IMR-90 (cell line): ENCODE data around the gene ADGRD1. TPM values are rescaled to one million over a fixed set of nuclear protein-coding genes. Genes with fewer than 3 reads are reported as not detected.

Experiments used
- ATAC-seq: fragments of 200-7000 bp; cut with Tn5 transposase; 2 replicates; pipeline ENCODE4 v1.9.1; 2020; ENCODE audit warnings: low read depth, mild to moderate bottlenecking, moderate library complexity
- BruUV-seq: library from RNA; stranded (reverse); fragments of 400-500 nt; replicated peaks from 2 replicates; lab custom pipeline; 2021; lab: Mats Ljungman, UMichigan
- CTCF ChIA-PET: fragments of 300-600 bp; formaldehyde crosslinking; extraction: SDS; loops from one replicate; lab custom pipeline; 2021; ENCODE audit warnings: antibody characterized with exemption; lab: Yijun Ruan, JAX
- POLR2A ChIA-PET: fragments of 300-600 bp; sonication (Branson Sonifier 250); formaldehyde crosslinking; loops from one replicate; lab custom pipeline; 2022; ENCODE audit warnings: antibody characterized with exemption; ENCODE audit not compliant: unreplicated experiment; lab: Charles Lee
- DNase-seq: peaks from one replicate; pipeline ENCODE4 v3.0.0; 2013
- H2AFZ ChIP-seq: replicated peaks from 2 replicates; pipeline ENCODE3; 2013; ENCODE audit warnings: low read length, mild to moderate bottlenecking; ENCODE audit not compliant: poor library complexity
- H2AK5ac ChIP-seq: 2 replicates; pipeline ENCODE4 v1.6.1; 2013; ENCODE audit warnings: low read depth, low read length, inconsistent platforms
- H2AK9ac ChIP-seq: replicated peaks from 2 replicates; pipeline ENCODE3; 2013; ENCODE audit warnings: mild to moderate bottlenecking, low read depth, low read length, moderate library complexity; ENCODE audit not compliant: poor library complexity
- H2BK120ac ChIP-seq: 2 replicates; pipeline ENCODE4 v1.6.1; 2013; ENCODE audit warnings: low read depth, low read length, inconsistent platforms
- H2BK15ac ChIP-seq: 3 replicates; pipeline ENCODE4 v1.6.1; 2013; ENCODE audit warnings: low read depth, low read length, inconsistent platforms
- H2BK20ac ChIP-seq: 2 replicates; pipeline ENCODE4 v1.6.1; 2013; ENCODE audit warnings: low read depth, mild to moderate bottlenecking, inconsistent platforms, low read length, moderate library complexity
- H2BK5ac ChIP-seq: 2 replicates; pipeline ENCODE4 v1.6.1; 2013; ENCODE audit warnings: mild to moderate bottlenecking, low read depth, low read length, inconsistent platforms; ENCODE audit not compliant: poor library complexity, severe bottlenecking
- H3K14ac ChIP-seq: replicated peaks from 2 replicates; pipeline ENCODE4 v1.6.1; 2013; ENCODE audit warnings: low read depth, low read length, inconsistent platforms
- H3K18ac ChIP-seq: 2 replicates; pipeline ENCODE4 v1.6.1; 2013; ENCODE audit warnings: low read depth, low read length, control low read depth
- H3K23ac ChIP-seq: 2 replicates; pipeline ENCODE4 v1.6.1; 2013; ENCODE audit warnings: low read depth, low read length, inconsistent platforms
- H3K27ac ChIP-seq: 2 replicates; pipeline ENCODE4 v1.5.1; 2013; ENCODE audit warnings: mild to moderate bottlenecking, control low read depth, low read length; ENCODE audit not compliant: insufficient read depth
- H3K27me3 ChIP-seq: 2 replicates; pipeline ENCODE4 v1.6.1; 2013; ENCODE audit warnings: low read length; ENCODE audit not compliant: control insufficient read depth, insufficient read depth
- H3K36me3 ChIP-seq: 2 replicates; pipeline ENCODE4 v1.6.1; 2013; ENCODE audit warnings: low read length, mixed read lengths; ENCODE audit not compliant: control insufficient read depth, insufficient read depth
- H3K4ac ChIP-seq: 2 replicates; pipeline ENCODE4 v1.6.1; 2013; ENCODE audit warnings: low read depth, low read length, inconsistent platforms
- H3K4me1 ChIP-seq: 2 replicates; pipeline ENCODE4 v1.6.1; 2013; ENCODE audit warnings: low read length, mixed read lengths; ENCODE audit not compliant: control insufficient read depth, insufficient read depth
- H3K4me2 ChIP-seq: 2 replicates; pipeline ENCODE4 v1.6.1; 2013; ENCODE audit warnings: low read depth, mild to moderate bottlenecking, control low read depth, low read length, moderate library complexity
- H3K4me3 ChIP-seq: 2 replicates; pipeline ENCODE4 v1.5.1; 2013; ENCODE audit warnings: low read depth, mild to moderate bottlenecking, control low read depth, low read length, moderate library complexity; ENCODE audit not compliant: insufficient read depth
- H3K56ac ChIP-seq: 2 replicates; pipeline ENCODE4 v1.6.1; 2013; ENCODE audit warnings: low read length, inconsistent platforms; ENCODE audit not compliant: insufficient read depth; ENCODE audit errors: extremely low read depth
- H3K79me1 ChIP-seq, 2 experiments: 2 replicates each; pipeline ENCODE4 v1.6.1; 2013; ENCODE audit warnings: low read length in 2 of 2, inconsistent platforms in 1 of 2, low read depth in 1 of 2
- H3K9ac ChIP-seq: 2 replicates; pipeline ENCODE4 v1.6.1; 2013; ENCODE audit warnings: low read depth, low read length, control low read depth
- H3K9me1 ChIP-seq: 2 replicates; pipeline ENCODE4 v1.6.1; 2013; ENCODE audit warnings: low read length, inconsistent platforms; ENCODE audit not compliant: insufficient read depth
- H3K9me3 ChIP-seq: 2 replicates; pipeline ENCODE4 v1.6.1; 2013; ENCODE audit warnings: low read length; ENCODE audit not compliant: control insufficient read depth, insufficient read depth
- H4K20me1 ChIP-seq: 2 replicates; pipeline ENCODE4 v1.6.1; 2013; ENCODE audit warnings: low read length, inconsistent platforms; ENCODE audit not compliant: insufficient read depth
- H4K5ac ChIP-seq: 2 replicates; pipeline ENCODE4 v1.6.1; 2013; ENCODE audit warnings: mild to moderate bottlenecking, low read depth, low read length, control low read depth
- H4K8ac ChIP-seq, 2 experiments: 2 replicates each; pipeline ENCODE4 v1.6.1; 2013; ENCODE audit warnings: low read depth in 2 of 2, low read length in 2 of 2, control low read depth in 1 of 2, inconsistent platforms in 1 of 2
- H4K91ac ChIP-seq: 2 replicates; pipeline ENCODE4 v1.6.1; 2013; ENCODE audit warnings: low read depth, low read length, inconsistent platforms; ENCODE audit not compliant: insufficient read depth
- MAZ ChIP-seq: IDR thresholded peaks from 2 replicates; pipeline ENCODE4 v1.6.1; 2012; ENCODE audit warnings: low read depth, mild to moderate bottlenecking, low read length, improper control_type of control experiment, moderate library complexity, borderline replicate concordance
- NFE2L2 ChIP-seq: fragments of 150-350 bp; IDR thresholded peaks from 2 replicates; pipeline ENCODE4 v1.6.1; 2016; ENCODE audit warnings: low read depth, mild to moderate bottlenecking, low read length
- POLR2A ChIP-seq: IDR thresholded peaks from 2 replicates; pipeline ENCODE4 v1.6.1; 2012; ENCODE audit warnings: mild to moderate bottlenecking, low read depth, low read length
- WGBS, 2 experiments: methylation state at CpG; one replicate each; pipeline versions ENCODE4 v1.1.5 to v1.1.7; 2013; ENCODE audit warnings: missing lambda C conversion rate in 2 of 2; ENCODE audit not compliant: insufficient read length in 1 of 2; ENCODE audit errors: extremely low coverage in 2 of 2; 5-methylcytosine and 5-hydroxymethylcytosine counted together
- dilution Hi-C: fragments of 300-500 bp; cut with HindIII; formaldehyde crosslinking; loops from one replicate; pipeline ENCODE4 v1.14.3; 2018; ENCODE audit warnings: low sequenced_read_pairs; ENCODE audit not compliant: unreplicated experiment
- in situ Hi-C: fragments of 300-500 bp; cut with MboI; formaldehyde crosslinking; loops from 3 replicates; pipeline ENCODE4 v1.14.3; 2019; ENCODE audit warnings: low sequenced_read_pairs, inconsistent platforms, mixed read lengths
- intact Hi-C: fragments of 100-400 bp; cut with micrococcal nuclease; formaldehyde crosslinking; loops from 2 replicates; pipeline ENCODE4 v1.10.0; 2022
- polyA plus RNA-seq, 3 experiments: library from polyadenylated mRNA; depleted of rRNA; stranded (reverse); fragments of >200 nt; gene quantifications; 2 replicates each; pipeline ENCODE4 v1.2.3, GENCODE V29; 2012; ENCODE audit warnings: low replicate concordance in 1 of 3
- total RNA-seq: library from RNA; depleted of rRNA; stranded (reverse); fragments of >200 nt; gene quantifications from 2 replicates; pipeline ENCODE4 v1.2.3, GENCODE V29; 2012

The ADGRD1 gene
- total and polyA plus RNA-seq, 2 of the 4 experiments (the other 2 are of a cell fraction), result not detected

- Histone ChIP-seq H4K20me1 (no peaks in the 10 kb centered on the region), H3K56ac (no peak overlapping the region), H3K18ac (no peak overlapping the region), H3K9ac (no peak overlapping the region), H3K27me3 (no peaks in the 10 kb centered on the region), H3K36me3 (no peaks in the 10 kb centered on the region), H3K4me1 (no peaks in the 10 kb centered on the region), H3K9me3 (peaks cover 30% of the 10 kb centered on the region), H2BK120ac (no peak overlapping the region), H2BK20ac (no peak overlapping the region), H3K4ac (no peak overlapping the region), H2BK5ac (no peak overlapping the region), H4K91ac (no peak overlapping the region), H2AK9ac (no peak overlapping the region), H2AK5ac (no peak overlapping the region), H2BK15ac (no peak overlapping the region), H3K4me2 (no peak overlapping the region), H2AFZ (no peak overlapping the region), H3K79me1 (no peaks in the 10 kb centered on the region), H3K4me3 (no peak overlapping the region), H3K9me1 (no peaks in the 10 kb centered on the region), H3K27ac (no peak overlapping the region), H3K14ac (no peak overlapping the region), H4K8ac (no peak overlapping the region), H3K23ac (no peak overlapping the region), H4K5ac (no peak overlapping the region)
- in situ Hi-C loops, result no loop called here
- WGBS, 2 experiments, result 49% methylated on average over 6 of the region's 10 CpGs; no CpG with 5 or more reads in 1 of the 2 experiments
- ChIA-PET POLR2A (no interaction called here), CTCF (no interaction called here)
- DNase-seq (no peak), ATAC-seq (no peak)
- dilution Hi-C loops, result no loop called here
- intact Hi-C loops, result no loop called here
- BruUV-seq, result no TSS peak
- TF ChIP-seq POLR2A (no peak), NFE2L2 (no peak), MAZ (no peak)
Measured at GRCh38 chr12:131056626-131057025, 102.9 kb downstream of the ADGRD1 start.
